SU-DHL-6 (cell line): ENCODE results near the gene PREX1.

ENCODE experiments used
- H2AFZ ChIP-seq: fragments of 200-600 bp; sonication (generic); 2 replicates; pipeline ENCODE4 v1.6.1; 2014; ENCODE audit warnings: low read depth, mild to moderate bottlenecking, moderate library complexity, mixed read lengths, antibody characterized with exemption, low read length; ENCODE audit not compliant: severe bottlenecking
- H3F3A ChIP-seq: fragments of 200-600 bp; shearing (Covaris generic); 2 replicates; pipeline ENCODE4 v1.6.0; 2016; ENCODE audit warnings: antibody characterized with exemption, mild to moderate bottlenecking; ENCODE audit not compliant: insufficient read depth
- H3K27ac ChIP-seq: fragments of 200-600 bp; sonication (generic); 2 replicates; pipeline ENCODE4 v1.5.1; 2016; ENCODE audit warnings: low read depth, mild to moderate bottlenecking, low read length, moderate library complexity, mixed read lengths
- H3K27me3 ChIP-seq: fragments of 200-600 bp; sonication (generic), shearing (Covaris generic); 2 replicates; pipeline ENCODE4 v1.6.0; 2014; ENCODE audit warnings: mild to moderate bottlenecking, low read length
- H3K36me3 ChIP-seq: fragments of 200-600 bp; sonication (generic); 2 replicates; pipeline ENCODE4 v1.6.1; 2014; ENCODE audit warnings: mild to moderate bottlenecking, low read length, mixed read lengths
- H3K4me2 ChIP-seq: fragments of 300-600, 200-600 bp; shearing (Covaris generic), sonication (generic); 2 replicates; pipeline ENCODE4 v1.6.0; 2014; ENCODE audit warnings: low read length, low read depth, mild to moderate bottlenecking; ENCODE audit not compliant: poor library complexity, severe bottlenecking
- H3K4me3 ChIP-seq: fragments of 200-600 bp; sonication (generic); 2 replicates; pipeline ENCODE4 v1.5.1; 2014; ENCODE audit warnings: antibody characterized with exemption, low read length, mild to moderate bottlenecking, mixed read lengths; ENCODE audit not compliant: insufficient read depth, poor library complexity, severe bottlenecking
- H3K79me2 ChIP-seq: fragments of 200-600 bp; sonication (generic); 2 replicates; pipeline ENCODE4 v1.6.1; 2014; ENCODE audit warnings: mild to moderate bottlenecking, low read length, moderate library complexity; ENCODE audit not compliant: insufficient read depth
- H3K9ac ChIP-seq: fragments of 200-600 bp; sonication (generic); 2 replicates; pipeline ENCODE4 v1.7.0; 2014; ENCODE audit warnings: mild to moderate bottlenecking, low read length
- H3K9me2 ChIP-seq: fragments of 200-600 bp; sonication (generic); replicated peaks from 2 replicates; pipeline ENCODE4 v1.6.1; 2014; ENCODE audit warnings: low read length; ENCODE audit not compliant: insufficient read depth
- H3K9me3 ChIP-seq: fragments of 200-600 bp; sonication (generic); 2 replicates; pipeline ENCODE4 v1.6.1; 2014; ENCODE audit warnings: low read length, mixed read lengths; ENCODE audit not compliant: insufficient read depth
- H4K20me1 ChIP-seq: fragments of 200-600 bp; sonication (generic); 2 replicates; pipeline ENCODE4 v1.6.1; 2014; ENCODE audit warnings: low read depth, mild to moderate bottlenecking, antibody characterized with exemption, low read length, moderate library complexity, mixed read lengths
- EZH2phosphoT487 ChIP-seq: fragments of 200-600 bp; sonication (generic), shearing (Covaris generic); conservative IDR thresholded peaks from 2 replicates; pipeline ENCODE4 v1.6.1; 2018; ENCODE audit warnings: mild to moderate bottlenecking, antibody characterized with exemption, low read length, moderate library complexity, mixed read lengths
- TF ChIP-seq, protein P1 (sequence below): fragments of 200-600 bp; sonication (generic); IDR thresholded peaks from one replicate; pipeline ENCODE4 v1.5.1; 2017; ENCODE audit warnings: antibody characterized with exemption, mild to moderate bottlenecking, low read length, moderate library complexity; ENCODE audit not compliant: insufficient read depth, poor library complexity, severe bottlenecking

PREX1 gene

DNA sequence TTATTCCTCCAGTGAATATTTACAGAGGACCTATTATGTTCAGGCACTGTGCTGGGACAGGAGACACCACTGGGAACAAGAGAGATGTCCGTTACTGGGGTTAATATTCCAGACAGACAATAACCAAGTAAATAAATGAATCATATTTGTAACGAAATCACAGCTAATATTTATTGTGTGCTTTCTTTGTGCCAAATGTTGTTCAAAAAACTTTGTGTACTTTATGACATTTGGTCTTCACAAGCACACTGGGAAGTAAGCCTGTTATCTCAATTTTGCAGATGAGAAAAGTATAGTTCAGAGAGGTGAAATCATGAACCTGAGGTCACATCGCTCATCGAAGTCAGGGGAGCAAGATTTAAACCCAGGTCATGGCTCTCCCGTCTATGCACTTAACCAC is 36.5 kb upstream of the PREX1 start:
- H3K4me2 ChIP-seq: no peak overlapping the region
- TF ChIP-seq EZH2phosphoT487: no peak
- TF ChIP-seq, protein P1, sequence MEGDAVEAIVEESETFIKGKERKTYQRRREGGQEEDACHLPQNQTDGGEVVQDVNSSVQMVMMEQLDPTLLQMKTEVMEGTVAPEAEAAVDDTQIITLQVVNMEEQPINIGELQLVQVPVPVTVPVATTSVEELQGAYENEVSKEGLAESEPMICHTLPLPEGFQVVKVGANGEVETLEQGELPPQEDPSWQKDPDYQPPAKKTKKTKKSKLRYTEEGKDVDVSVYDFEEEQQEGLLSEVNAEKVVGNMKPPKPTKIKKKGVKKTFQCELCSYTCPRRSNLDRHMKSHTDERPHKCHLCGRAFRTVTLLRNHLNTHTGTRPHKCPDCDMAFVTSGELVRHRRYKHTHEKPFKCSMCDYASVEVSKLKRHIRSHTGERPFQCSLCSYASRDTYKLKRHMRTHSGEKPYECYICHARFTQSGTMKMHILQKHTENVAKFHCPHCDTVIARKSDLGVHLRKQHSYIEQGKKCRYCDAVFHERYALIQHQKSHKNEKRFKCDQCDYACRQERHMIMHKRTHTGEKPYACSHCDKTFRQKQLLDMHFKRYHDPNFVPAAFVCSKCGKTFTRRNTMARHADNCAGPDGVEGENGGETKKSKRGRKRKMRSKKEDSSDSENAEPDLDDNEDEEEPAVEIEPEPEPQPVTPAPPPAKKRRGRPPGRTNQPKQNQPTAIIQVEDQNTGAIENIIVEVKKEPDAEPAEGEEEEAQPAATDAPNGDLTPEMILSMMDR: no peak

DNA sequence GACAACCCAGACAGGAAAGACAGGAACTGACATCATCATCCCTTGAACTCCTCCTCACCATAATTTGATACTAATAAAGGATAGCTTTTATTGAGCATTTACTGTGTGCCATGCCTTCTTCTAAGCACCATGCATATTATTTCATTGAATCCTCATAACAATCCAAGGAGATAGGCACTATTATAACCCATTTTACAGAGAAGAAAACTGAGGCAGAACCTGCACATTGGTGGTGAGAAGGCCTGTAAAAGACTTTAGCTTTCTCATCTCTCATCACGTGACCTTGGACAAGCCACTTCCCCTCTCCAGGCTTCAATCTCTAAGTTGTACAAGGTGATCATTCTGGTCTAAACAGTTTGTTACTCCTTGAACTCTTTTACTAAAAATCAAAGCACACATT is 34.5 kb upstream of the PREX1 start:
- no peak overlapping the region for H3K4me2 ChIP-seq
- no peak overlapping the region for H2AFZ ChIP-seq

More for the DNA sequence above, 36.5 kb upstream of the PREX1 start:
- no peaks in the 10 kb centered on the region for H3K9me3 ChIP-seq
- no peaks in the 10 kb centered on the region for H3K79me2 ChIP-seq
- H3K4me3 ChIP-seq: no peak overlapping the region
- H3K36me3 ChIP-seq: no peaks in the 10 kb centered on the region
- no peaks in the 10 kb centered on the region for H3K27me3 ChIP-seq
- H2AFZ ChIP-seq: no peak overlapping the region
- H3K27ac ChIP-seq: no peak overlapping the region
- H4K20me1 ChIP-seq: no peaks in the 10 kb centered on the region
- no peaks in the 10 kb centered on the region for H3F3A ChIP-seq
- no peak overlapping the region for H3K9ac ChIP-seq
- H3K9me2 ChIP-seq: no peaks in the 10 kb centered on the region

DNA sequence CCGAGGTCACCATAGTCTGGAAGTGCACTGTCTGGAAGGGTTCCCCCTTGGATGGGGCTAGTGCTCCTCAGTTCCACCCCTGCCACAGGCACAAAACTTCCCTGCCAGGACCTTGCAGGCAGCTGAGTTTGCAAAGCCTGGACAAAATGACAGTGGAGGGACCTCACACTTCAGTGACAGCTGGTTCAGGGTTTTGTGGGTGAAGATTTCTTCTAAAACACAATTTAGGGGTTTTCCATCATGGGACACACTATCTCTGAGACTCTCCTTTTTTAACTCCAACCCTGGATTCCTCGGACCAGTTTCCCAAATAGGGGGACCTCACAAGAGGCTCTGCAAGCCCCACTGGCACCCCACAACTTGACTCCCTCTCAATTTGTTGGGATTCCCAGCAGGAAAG is 33.6 kb upstream of the PREX1 start:
- no peaks in the 10 kb centered on the region for H3K27me3 ChIP-seq
- TF ChIP-seq EZH2phosphoT487: no peak
- TF ChIP-seq, protein P1: no peak
- no peaks in the 10 kb centered on the region for H3F3A ChIP-seq
- H3K4me3 ChIP-seq: no peak overlapping the region
- no peaks in the 10 kb centered on the region for H3K36me3 ChIP-seq
- no peak overlapping the region for H3K9ac ChIP-seq
- no peaks in the 10 kb centered on the region for H3K79me2 ChIP-seq
- H3K4me2 ChIP-seq: no peak overlapping the region
- no peaks in the 10 kb centered on the region for H3K9me3 ChIP-seq
- no peak overlapping the region for H3K27ac ChIP-seq
- H3K9me2 ChIP-seq: no peaks in the 10 kb centered on the region
- H4K20me1 ChIP-seq: no peaks in the 10 kb centered on the region
- H2AFZ ChIP-seq: no peak overlapping the region

More for the DNA sequence above, 34.5 kb upstream of the PREX1 start:
- Histone ChIP-seq H4K20me1 (no peaks in the 10 kb centered on the region), H3K79me2 (no peaks in the 10 kb centered on the region), H3K36me3 (no peaks in the 10 kb centered on the region), H3F3A (no peaks in the 10 kb centered on the region), H3K9me2 (no peaks in the 10 kb centered on the region), H3K9me3 (no peaks in the 10 kb centered on the region), H3K4me3 (no peak overlapping the region), H3K9ac (no peak overlapping the region), H3K27ac (no peak overlapping the region), H3K27me3 (no peaks in the 10 kb centered on the region)
- TF ChIP-seq, protein P1: no peak
- no peak for TF ChIP-seq EZH2phosphoT487
